GM18499 (cell line): ENCODE results near the gene CRYGN.

ENCODE experiments used
- ATAC-seq: cut with Tn5 transposase; IDR thresholded peaks from one replicate; pipeline ENCODE4 v1.9.1; 2021; ENCODE audit warnings: moderate number of reproducible peaks; ENCODE audit not compliant: insufficient read depth, unreplicated experiment

The CRYGN gene

GRCh38 chr7:151383638-151384351, 56.1 kb downstream of the CRYGN start:
- ATAC-seq = no peak

- no peak for ATAC-seq
Observed at GRCh38 chr7:151382079-151382885, 57.7 kb downstream of the CRYGN start.

GRCh38 chr7:151381348-151382078, 58.4 kb downstream of the CRYGN start:
- ATAC-seq = no peak

GRCh38 chr7:151381098-151381347, 58.9 kb downstream of the CRYGN start:
- no peak for ATAC-seq

GRCh38 chr7:151380199-151381097, 59.5 kb downstream of the CRYGN start:
- ATAC-seq = no peak

- no peak for ATAC-seq
Observed at GRCh38 chr7:151379534-151380198, 60.3 kb downstream of the CRYGN start.

GRCh38 chr7:151379193-151379520, 60.8 kb downstream of the CRYGN start:
- no peak for ATAC-seq
